Ishikawa (cell line): Measurements from ENCODE around the gene SLC25A26.

Source experiments
- CEBPB ChIP-seq: IDR thresholded peaks from 2 replicates; pipeline ENCODE4 v1.6.1; 2012
- CREB1 ChIP-seq: IDR thresholded peaks from 2 replicates; pipeline ENCODE4 v1.6.1; 2012; ENCODE audit warnings: low read depth
- EP300 ChIP-seq: IDR thresholded peaks from 2 replicates; pipeline ENCODE4 v1.6.1; 2012; ENCODE audit warnings: borderline replicate concordance
- RAD21 ChIP-seq: IDR thresholded peaks from 2 replicates; pipeline ENCODE4 v1.6.1; 2012; ENCODE audit warnings: low read depth
- TAF1 ChIP-seq: IDR thresholded peaks from 2 replicates; pipeline ENCODE4 v1.6.1; 2012; ENCODE audit warnings: low read depth, mild to moderate bottlenecking
- TCF12 ChIP-seq: IDR thresholded peaks from 2 replicates; pipeline ENCODE4 v1.6.1; 2012; ENCODE audit warnings: low read depth
- TEAD4 ChIP-seq: IDR thresholded peaks from 2 replicates; pipeline ENCODE4 v1.6.1; 2012
- YY1 ChIP-seq: IDR thresholded peaks from 2 replicates; pipeline ENCODE4 v1.6.1; 2012; ENCODE audit warnings: low read depth
- ZBTB7A ChIP-seq: IDR thresholded peaks from 2 replicates; pipeline ENCODE4 v1.6.1; 2012; ENCODE audit warnings: low read depth
- TF ChIP-seq, protein P1 (sequence below): IDR thresholded peaks from 2 replicates; pipeline ENCODE4 v1.6.1; 2012
- TF ChIP-seq, protein P2 (sequence below): IDR thresholded peaks from 2 replicates; pipeline ENCODE4 v1.6.1; 2012; ENCODE audit warnings: low read depth, mild to moderate bottlenecking

DNA sequence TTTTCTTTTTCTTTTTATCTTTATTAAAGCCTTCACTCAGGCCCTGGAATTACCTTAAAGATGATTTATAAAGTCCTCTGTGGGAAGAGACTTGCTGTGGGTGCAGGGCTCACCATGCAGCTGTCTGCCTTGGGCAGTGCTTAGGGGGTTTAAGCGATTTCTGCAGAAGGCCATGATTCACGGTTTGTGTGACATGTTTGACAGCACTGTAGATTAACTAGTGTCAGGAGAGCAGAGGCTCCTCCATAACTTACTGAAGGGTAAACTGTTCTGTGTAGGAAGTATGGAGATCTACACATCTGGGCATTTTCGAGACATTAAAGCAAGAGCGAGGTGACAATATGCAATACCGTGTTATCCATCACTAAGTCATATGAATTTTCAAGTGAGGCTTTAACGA is 142.3 kb downstream of the SLC25A26 start:
- TF ChIP-seq, protein P1, sequence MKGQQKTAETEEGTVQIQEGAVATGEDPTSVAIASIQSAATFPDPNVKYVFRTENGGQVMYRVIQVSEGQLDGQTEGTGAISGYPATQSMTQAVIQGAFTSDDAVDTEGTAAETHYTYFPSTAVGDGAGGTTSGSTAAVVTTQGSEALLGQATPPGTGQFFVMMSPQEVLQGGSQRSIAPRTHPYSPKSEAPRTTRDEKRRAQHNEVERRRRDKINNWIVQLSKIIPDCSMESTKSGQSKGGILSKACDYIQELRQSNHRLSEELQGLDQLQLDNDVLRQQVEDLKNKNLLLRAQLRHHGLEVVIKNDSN: no peak
- TF ChIP-seq TEAD4 (no peak), EP300 (no peak), CEBPB (no peak), YY1 (no peak), RAD21 (no peak), ZBTB7A (no peak), TAF1 (no peak), CREB1 (no peak), TCF12 (no peak)
- TF ChIP-seq, protein P2, sequence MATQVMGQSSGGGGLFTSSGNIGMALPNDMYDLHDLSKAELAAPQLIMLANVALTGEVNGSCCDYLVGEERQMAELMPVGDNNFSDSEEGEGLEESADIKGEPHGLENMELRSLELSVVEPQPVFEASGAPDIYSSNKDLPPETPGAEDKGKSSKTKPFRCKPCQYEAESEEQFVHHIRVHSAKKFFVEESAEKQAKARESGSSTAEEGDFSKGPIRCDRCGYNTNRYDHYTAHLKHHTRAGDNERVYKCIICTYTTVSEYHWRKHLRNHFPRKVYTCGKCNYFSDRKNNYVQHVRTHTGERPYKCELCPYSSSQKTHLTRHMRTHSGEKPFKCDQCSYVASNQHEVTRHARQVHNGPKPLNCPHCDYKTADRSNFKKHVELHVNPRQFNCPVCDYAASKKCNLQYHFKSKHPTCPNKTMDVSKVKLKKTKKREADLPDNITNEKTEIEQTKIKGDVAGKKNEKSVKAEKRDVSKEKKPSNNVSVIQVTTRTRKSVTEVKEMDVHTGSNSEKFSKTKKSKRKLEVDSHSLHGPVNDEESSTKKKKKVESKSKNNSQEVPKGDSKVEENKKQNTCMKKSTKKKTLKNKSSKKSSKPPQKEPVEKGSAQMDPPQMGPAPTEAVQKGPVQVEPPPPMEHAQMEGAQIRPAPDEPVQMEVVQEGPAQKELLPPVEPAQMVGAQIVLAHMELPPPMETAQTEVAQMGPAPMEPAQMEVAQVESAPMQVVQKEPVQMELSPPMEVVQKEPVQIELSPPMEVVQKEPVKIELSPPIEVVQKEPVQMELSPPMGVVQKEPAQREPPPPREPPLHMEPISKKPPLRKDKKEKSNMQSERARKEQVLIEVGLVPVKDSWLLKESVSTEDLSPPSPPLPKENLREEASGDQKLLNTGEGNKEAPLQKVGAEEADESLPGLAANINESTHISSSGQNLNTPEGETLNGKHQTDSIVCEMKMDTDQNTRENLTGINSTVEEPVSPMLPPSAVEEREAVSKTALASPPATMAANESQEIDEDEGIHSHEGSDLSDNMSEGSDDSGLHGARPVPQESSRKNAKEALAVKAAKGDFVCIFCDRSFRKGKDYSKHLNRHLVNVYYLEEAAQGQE: no peak
